B cell (primary cell): ENCODE results near the gene UBL4A. TPM values are rescaled to one million over a fixed set of nuclear protein-coding genes. Genes with fewer than 3 reads are reported as not detected.

Source experiments
- ATAC-seq: fragments of 200-7000 bp; cut with Tn5 transposase; one replicate; pipeline ENCODE4 v1.10.0; 2021; ENCODE audit warnings: low read depth, mild to moderate bottlenecking, moderate number of reproducible peaks, moderate library complexity
- CTCF ChIA-PET: fragments of 350-600 bp; sonication (Branson Sonifier 250); formaldehyde crosslinking; loops from one replicate; lab custom pipeline; 2021; ENCODE audit warnings: antibody characterized with exemption, inconsistent platforms; lab: Charles Lee
- POLR2A ChIA-PET: fragments of 350-600 bp; sonication (Branson Sonifier 250); formaldehyde crosslinking; loops from one replicate; lab custom pipeline; 2021; ENCODE audit warnings: antibody characterized with exemption; lab: Charles Lee
- DNase-seq: peaks from one replicate; pipeline ENCODE4 v3.0.0; 2013
- H2AFZ ChIP-seq: 2 replicates; pipeline ENCODE4 v1.6.1; 2012; ENCODE audit warnings: mild to moderate bottlenecking, low read depth, low read length; ENCODE audit not compliant: insufficient read depth, poor library complexity, severe bottlenecking
- H3K27ac ChIP-seq, 2 donors: 1 replicate in 1 of 2; 2 replicates in 1 of 2; pipeline ENCODE4 v1.5.1; 2012 to 2013; ENCODE audit warnings: low read length in 2 of 2, mild to moderate bottlenecking in 2 of 2, moderate library complexity in 1 of 2
- H3K27me3 ChIP-seq, 4 experiments: fragments of 200-600 bp in 1 of 4; sonication (generic) in 1 of 4; replicated peaks in 1 of 4; 1 replicate in 2 of 4; 2 replicates in 2 of 4; pipeline versions ENCODE4 v1.6.1 to v1.7.0; 2013 to 2016; ENCODE audit warnings: low read length in 3 of 4, mild to moderate bottlenecking in 2 of 4, mixed read lengths in 1 of 4, moderate library complexity in 1 of 4; ENCODE audit not compliant: insufficient read depth in 4 of 4, control insufficient read depth in 3 of 4; ENCODE audit errors: control extremely low read depth in 1 of 4
- H3K36me3 ChIP-seq, 2 experiments: replicated peaks in 1 of 2; 1 replicate in 1 of 2; 2 replicates in 1 of 2; pipeline versions ENCODE4 v1.6.1 to v1.7.1; 2013; ENCODE audit warnings: low read length in 1 of 2; ENCODE audit not compliant: insufficient read depth in 2 of 2, control insufficient read depth in 1 of 2; ENCODE audit errors: control extremely low read depth in 1 of 2, extremely low read depth in 1 of 2
- H3K4me1 ChIP-seq, 2 donors: fragments of 200-600 bp in 1 of 2; sonication (generic) in 1 of 2; 1 replicate in 1 of 2; 2 replicates in 1 of 2; pipeline versions ENCODE4 v1.5.1 to v1.6.1; 2013 to 2017; ENCODE audit warnings: low read length in 2 of 2; ENCODE audit not compliant: control insufficient read depth in 2 of 2, insufficient read depth in 2 of 2
- H3K4me2 ChIP-seq: replicated peaks from 2 replicates; pipeline ENCODE3; 2012; ENCODE audit warnings: mild to moderate bottlenecking, low read depth, low read length; ENCODE audit not compliant: poor library complexity, severe bottlenecking
- H3K4me3 ChIP-seq, 5 experiments: fragments of 200-600 bp in 1 of 5; sonication (generic) in 1 of 5; 1 replicate in 3 of 5; 2 replicates in 2 of 5; pipeline versions ENCODE4 v1.5.1 to v1.7.0; 2011 to 2016; ENCODE audit warnings: low read length in 4 of 5, mild to moderate bottlenecking in 4 of 5, low read depth in 2 of 5, control low read depth in 1 of 5, moderate library complexity in 1 of 5; ENCODE audit not compliant: insufficient read depth in 1 of 5; ENCODE audit errors: control extremely low read depth in 1 of 5, extremely low read depth in 1 of 5
- H3K79me2 ChIP-seq: fragments of 200-600 bp; sonication (generic); one replicate; pipeline ENCODE4 v1.6.0; 2016; ENCODE audit warnings: low read length; ENCODE audit not compliant: control insufficient read depth, insufficient read depth
- H3K9ac ChIP-seq: fragments of 200-600 bp; sonication (generic); 2 replicates; pipeline ENCODE4 v1.6.1; 2017; ENCODE audit warnings: mild to moderate bottlenecking, low read length, moderate library complexity
- H3K9me3 ChIP-seq, 3 donors: one replicate each; pipeline versions ENCODE4 v1.6.1 to v1.7.1; 2013; ENCODE audit warnings: low read length in 2 of 3; ENCODE audit not compliant: control insufficient read depth in 2 of 3, insufficient read depth in 1 of 3; ENCODE audit errors: control extremely low read depth in 1 of 3
- H4K20me1 ChIP-seq: 2 replicates; pipeline ENCODE4 v1.6.0; 2012; ENCODE audit warnings: mild to moderate bottlenecking, low read length; ENCODE audit not compliant: insufficient read depth, control insufficient read depth, poor library complexity, severe bottlenecking
- H3K27ac Mint-ChIP-seq: one replicate; pipeline ENCODE4 v1.8.0; 2021; ENCODE audit warnings: mixed read lengths
- H3K27me3 Mint-ChIP-seq: one replicate; pipeline ENCODE4 v1.8.0; 2021; ENCODE audit warnings: mixed read lengths
- H3K4me1 Mint-ChIP-seq: one replicate; pipeline ENCODE4 v1.8.0; 2021; ENCODE audit warnings: mixed read lengths
- H3K4me3 Mint-ChIP-seq: one replicate; pipeline ENCODE4 v1.8.0; 2021; ENCODE audit warnings: mixed read lengths
- H3K9me3 Mint-ChIP-seq: one replicate; pipeline ENCODE4 v1.8.0; 2022; ENCODE audit warnings: mixed read lengths; ENCODE audit not compliant: insufficient read depth
- EZH2 ChIP-seq: IDR thresholded peaks from 2 replicates; pipeline ENCODE4 v1.6.1; 2012; ENCODE audit warnings: borderline replicate concordance, low read depth, mild to moderate bottlenecking, moderate library complexity, low read length; ENCODE audit not compliant: insufficient read depth, poor library complexity, severe bottlenecking
- WGBS: methylation state at CpG from one replicate; pipeline ENCODE4 v1.1.5; 2013; ENCODE audit warnings: missing lambda C conversion rate; ENCODE audit not compliant: insufficient coverage; 5-methylcytosine and 5-hydroxymethylcytosine counted together
- intact Hi-C: fragments of 100-400 bp; cut with micrococcal nuclease; formaldehyde crosslinking; loops from one replicate; pipeline ENCODE4 v1.10.0; 2022
- polyA plus RNA-seq: library from polyadenylated mRNA; depleted of rRNA; stranded (reverse); fragments of >200 nt; gene quantifications from 2 replicates; pipeline ENCODE4 v1.2.3, GENCODE V29; 2012
- total RNA-seq, 2 donors: library from RNA; stranded (reverse); fragments of 120-200 nt in 1 of 2; gene quantifications; 1 replicate in 1 of 2; 2 replicates in 1 of 2; pipeline versions ENCODE4 v1.2.3 to v1.2.4, GENCODE V29; 2013 to 2022
- TF ChIP-seq, protein P1 (sequence below): fragments of 200-600 bp; IDR thresholded peaks from one replicate; pipeline ENCODE4 v1.8.0; 2022; ENCODE audit warnings: antibody characterized with exemption, mild to moderate bottlenecking

Gene UBL4A
- total and polyA plus RNA-seq, 2 donors (not counting 1 experiment from before 2014, with no cell fraction given) = 13.1 to 23.3 TPM

DNA sequence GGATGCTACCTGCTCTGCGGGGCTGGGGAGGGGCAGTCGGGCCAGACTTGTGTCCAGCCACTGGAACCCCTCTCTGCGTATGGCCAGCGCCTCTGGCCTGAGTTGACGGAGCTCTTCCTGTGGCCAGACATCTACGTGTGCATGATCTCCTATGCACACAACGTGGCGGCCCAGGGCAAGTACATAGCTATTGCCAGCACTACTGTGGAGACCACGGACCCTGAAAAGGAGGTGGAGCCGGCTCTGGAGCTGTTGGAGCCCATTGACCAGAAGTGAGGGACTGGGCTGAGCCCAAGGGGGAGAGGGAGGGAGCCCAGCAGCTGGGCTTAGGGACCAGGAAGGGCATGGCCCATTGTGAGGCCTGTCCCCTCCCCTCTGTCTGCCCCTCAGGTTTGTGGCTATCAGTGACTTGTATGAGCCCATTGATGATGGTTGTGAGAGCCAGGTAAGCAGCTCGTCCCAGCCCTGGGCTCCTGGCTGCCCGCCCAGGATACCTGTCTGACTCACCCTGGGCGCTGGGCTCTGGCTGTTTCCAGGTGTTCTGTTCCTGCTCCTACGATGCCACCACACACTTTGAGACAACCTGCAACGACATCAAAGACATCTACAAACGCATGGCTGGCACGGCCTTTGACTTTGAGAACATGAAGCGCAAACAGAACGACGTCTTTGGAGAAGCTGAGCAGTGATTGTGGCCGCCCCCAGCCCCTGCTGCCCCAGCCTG lies 44.3 kb downstream of the UBL4A start:
- Mint-ChIP-seq H3K9me3 (no peaks in the 10 kb centered on the region), H3K27ac (no peak overlapping the region)
- intact Hi-C loops = loop anchor here (5.0 kb wide), 1 partner anchor 35 kb away; the partner anchor contains the start of gene LAGE3

GRCh38 chrX:154441564-154441963 lies 44.9 kb downstream of the UBL4A start:
- CTCF ChIA-PET = no interaction called here
- no peak for DNase-seq
- Histone ChIP-seq H3K36me3 (peaks cover 0 to 13% of the 10 kb centered on the region in 2 experiments), H2AFZ (no peak overlapping the region), H3K27me3 (no peaks in the 10 kb centered on the region), H3K9ac (no peak overlapping the region), H3K27ac (no peak overlapping the region), H3K4me2 (no peak overlapping the region), H3K4me3 (no peak overlapping the region), H3K79me2 (peaks cover 33% of the 10 kb centered on the region), H4K20me1 (peaks cover 6% of the 10 kb centered on the region), H3K9me3 (no peaks in the 10 kb centered on the region), H3K4me1 (peaks cover 16 to 31% of the 10 kb centered on the region in 2 donors)
- H3K27me3 Mint-ChIP-seq = no peaks in the 10 kb centered on the region
- no peak for ATAC-seq
- H3K27ac Mint-ChIP-seq = peak overlapping the region; percentile 20
- POLR2A ChIA-PET = interaction anchor here (0.6 kb wide), 1 partner anchor 69 kb away, joined by 3 read pairs; no protein-coding TSS in a partner anchor
- intact Hi-C loops = loop anchor here (5.0 kb wide), 1 partner anchor 36 kb away; the partner anchor contains the start of gene LAGE3
- H3K4me1 Mint-ChIP-seq = peaks cover 9% of the 10 kb centered on the region
- no peak overlapping the region for H3K4me3 Mint-ChIP-seq
- 100% methylated on average over 1 of the region's 11 CpGs for WGBS
- no peaks in the 10 kb centered on the region for H3K9me3 Mint-ChIP-seq
- no peak for TF ChIP-seq EZH2
- TF ChIP-seq, protein P1, sequence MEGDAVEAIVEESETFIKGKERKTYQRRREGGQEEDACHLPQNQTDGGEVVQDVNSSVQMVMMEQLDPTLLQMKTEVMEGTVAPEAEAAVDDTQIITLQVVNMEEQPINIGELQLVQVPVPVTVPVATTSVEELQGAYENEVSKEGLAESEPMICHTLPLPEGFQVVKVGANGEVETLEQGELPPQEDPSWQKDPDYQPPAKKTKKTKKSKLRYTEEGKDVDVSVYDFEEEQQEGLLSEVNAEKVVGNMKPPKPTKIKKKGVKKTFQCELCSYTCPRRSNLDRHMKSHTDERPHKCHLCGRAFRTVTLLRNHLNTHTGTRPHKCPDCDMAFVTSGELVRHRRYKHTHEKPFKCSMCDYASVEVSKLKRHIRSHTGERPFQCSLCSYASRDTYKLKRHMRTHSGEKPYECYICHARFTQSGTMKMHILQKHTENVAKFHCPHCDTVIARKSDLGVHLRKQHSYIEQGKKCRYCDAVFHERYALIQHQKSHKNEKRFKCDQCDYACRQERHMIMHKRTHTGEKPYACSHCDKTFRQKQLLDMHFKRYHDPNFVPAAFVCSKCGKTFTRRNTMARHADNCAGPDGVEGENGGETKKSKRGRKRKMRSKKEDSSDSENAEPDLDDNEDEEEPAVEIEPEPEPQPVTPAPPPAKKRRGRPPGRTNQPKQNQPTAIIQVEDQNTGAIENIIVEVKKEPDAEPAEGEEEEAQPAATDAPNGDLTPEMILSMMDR = no peak

More for the DNA sequence above, 44.3 kb downstream of the UBL4A start:
- Histone ChIP-seq H2AFZ (no peak overlapping the region), H3K4me2 (no peak overlapping the region), H3K4me1 (peaks cover 16 to 31% of the 10 kb centered on the region in 2 donors), H3K9ac (no peak overlapping the region), H3K27me3 (no peaks in the 10 kb centered on the region), H3K36me3 (peaks cover 0 to 13% of the 10 kb centered on the region in 2 experiments), H3K9me3 (no peaks in the 10 kb centered on the region), H4K20me1 (peaks cover 6% of the 10 kb centered on the region), H3K79me2 (peaks cover 31% of the 10 kb centered on the region), H3K4me3 (no peak overlapping the region), H3K27ac (no peak overlapping the region)
- Mint-ChIP-seq H3K27me3 (no peaks in the 10 kb centered on the region), H3K4me1 (peaks cover 9% of the 10 kb centered on the region), H3K4me3 (no peak overlapping the region)
- TF ChIP-seq, protein P1 = no peak
- TF ChIP-seq EZH2 = no peak
- 97% methylated on average over 17 of the region's 21 CpGs for WGBS
- DNase-seq (no peak), ATAC-seq (no peak)
- CTCF ChIA-PET = no interaction called here
- POLR2A ChIA-PET = no interaction called here
